Suppressor macrophage (primary cell): ENCODE results near the gene TMPRSS3.

Experiments
- DNase-seq, 4 experiments: peaks; one replicate each; pipeline ENCODE4 v3.0.0-alpha.2; 2020 to 2022
- total RNA-seq, 17 experiments: gene quantifications; one replicate each; lab custom pipeline; 2026; ENCODE audit warnings: mixed read lengths in 6 of 17, inconsistent platforms in 3 of 17; lab: John Stamatoyannopoulos, UW

Gene TMPRSS3
- total RNA-seq, result 0 to 1.9 (median 0) reads per million in 17 experiments

DNA sequence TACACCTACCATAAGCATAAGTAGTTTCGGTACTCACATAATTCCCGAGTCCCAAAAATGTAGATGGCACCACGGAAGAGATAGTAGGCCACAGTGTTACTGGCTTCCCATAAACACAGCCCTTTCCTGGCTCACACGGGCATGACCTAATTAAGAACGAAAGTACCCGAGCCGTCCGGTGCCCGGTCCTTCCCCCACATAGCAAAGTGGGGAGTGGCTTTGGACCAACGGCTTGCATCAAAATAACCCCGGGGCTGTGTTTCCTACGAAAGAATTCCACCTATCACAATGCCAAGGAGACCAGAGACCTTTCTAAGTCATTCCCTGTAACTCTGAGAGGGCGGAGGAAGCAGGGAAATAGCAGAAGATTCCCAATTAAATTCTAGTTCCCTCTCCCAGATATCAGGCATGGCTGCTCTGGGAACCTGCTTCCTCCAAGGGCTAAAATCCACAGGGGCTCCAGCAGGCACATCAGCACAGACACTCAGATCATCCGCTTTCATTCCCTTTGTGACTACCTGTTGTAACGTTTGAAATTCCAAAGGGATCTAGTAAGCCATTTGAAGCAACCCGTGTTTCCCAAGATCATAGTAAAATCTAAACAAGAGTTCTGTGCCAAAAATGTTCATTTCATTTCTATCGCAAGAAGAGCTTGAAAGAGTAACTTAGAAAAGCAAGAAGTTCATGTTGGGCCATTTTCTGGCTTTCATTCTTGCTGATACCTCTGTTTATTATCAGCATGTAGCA is at the start of gene TMPRSS3:
Gene TMPRSS3 (minus strand): TSS at position 148 of the 747 bp plus-strand sequence. CDS start 635 bp downstream, outside the sequence.
- DNase-seq, result no peak

- no peak for DNase-seq
These were observed 49.5 kb upstream of the TMPRSS3 start for GRCh38 chr21:42445311-42445710.

DNA sequence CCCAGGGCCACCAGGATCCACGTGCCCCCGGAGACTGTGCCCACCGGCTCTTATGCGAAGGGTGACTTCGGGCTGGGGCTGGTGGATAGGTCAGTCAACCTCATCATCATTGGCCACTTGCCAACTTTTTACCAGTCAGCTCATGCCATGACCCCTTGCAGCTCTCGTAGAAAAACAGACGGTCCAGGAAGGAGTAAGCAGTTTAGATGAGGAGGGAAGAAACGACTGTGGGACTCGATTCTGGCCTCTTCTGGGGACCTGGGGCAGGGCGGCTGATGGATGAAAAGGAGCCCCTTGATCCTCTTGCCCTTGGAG is 48.9 kb upstream of the TMPRSS3 start:
- DNase-seq, result no peak

DNA sequence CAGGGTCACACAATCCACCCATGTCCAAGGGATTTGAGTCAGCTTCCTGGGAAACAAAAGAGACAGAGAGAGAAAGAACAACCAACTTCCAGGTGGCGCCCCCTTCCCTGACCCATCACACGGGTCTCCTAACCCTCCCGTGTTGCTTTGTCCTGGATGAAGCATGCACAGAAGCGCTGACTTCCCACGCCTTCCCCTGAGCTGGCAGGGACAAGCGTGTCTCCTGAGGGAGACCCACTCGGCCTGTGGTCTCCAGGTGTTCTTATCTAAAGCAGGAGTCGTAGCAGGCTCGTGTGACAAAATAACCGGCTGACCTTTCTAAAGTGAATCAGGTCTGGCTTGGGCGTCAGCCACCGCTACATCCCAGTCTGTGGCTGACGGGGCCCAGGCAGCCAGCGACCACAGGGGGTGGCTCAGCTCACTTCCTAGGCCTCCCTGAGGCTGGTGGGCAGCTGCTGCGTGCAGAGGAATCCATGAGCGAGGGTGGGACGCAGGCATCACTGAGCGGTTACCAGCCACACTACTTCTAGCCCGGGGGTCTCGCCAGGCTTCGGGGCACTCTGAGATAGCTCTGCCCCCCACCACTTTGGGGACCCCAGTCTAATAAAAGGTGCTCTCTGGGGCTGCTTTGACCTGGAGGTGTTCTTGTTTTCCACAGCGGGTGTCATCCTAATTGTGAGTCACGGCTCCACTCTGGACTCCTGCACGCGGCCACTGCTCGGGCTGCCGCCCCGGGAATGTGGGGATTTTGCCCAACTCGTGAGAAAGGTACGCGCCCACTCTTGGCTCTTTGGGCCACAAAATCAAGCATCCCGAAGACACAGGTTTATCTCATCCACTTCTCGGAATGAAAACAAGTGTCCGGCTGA is 48.3 kb upstream of the TMPRSS3 start:
- no peak for DNase-seq

- DNase-seq, result no peak
These were observed 47.4 kb upstream of the TMPRSS3 start for GRCh38 chr21:42443181-42443785.

DNA sequence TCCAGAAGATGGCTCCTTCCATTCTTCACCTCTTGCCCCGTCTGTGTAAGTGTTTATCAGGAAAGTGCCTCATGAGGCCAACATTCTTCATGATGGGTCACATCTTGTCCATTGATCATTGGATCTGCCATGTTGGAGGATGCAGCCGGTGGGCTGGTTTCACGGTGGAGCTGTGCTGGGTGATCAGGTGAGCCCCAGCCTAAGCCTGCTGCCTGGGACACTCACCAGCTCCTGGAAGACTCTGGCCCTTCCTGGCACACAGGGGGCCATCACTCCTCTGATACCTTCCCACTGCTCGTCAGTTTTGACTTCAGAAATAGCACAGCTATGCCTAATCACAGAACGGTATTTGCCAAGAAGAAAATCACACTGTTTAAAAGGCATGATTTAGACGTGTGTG is 46.1 kb upstream of the TMPRSS3 start:
- no peak for DNase-seq

DNA sequence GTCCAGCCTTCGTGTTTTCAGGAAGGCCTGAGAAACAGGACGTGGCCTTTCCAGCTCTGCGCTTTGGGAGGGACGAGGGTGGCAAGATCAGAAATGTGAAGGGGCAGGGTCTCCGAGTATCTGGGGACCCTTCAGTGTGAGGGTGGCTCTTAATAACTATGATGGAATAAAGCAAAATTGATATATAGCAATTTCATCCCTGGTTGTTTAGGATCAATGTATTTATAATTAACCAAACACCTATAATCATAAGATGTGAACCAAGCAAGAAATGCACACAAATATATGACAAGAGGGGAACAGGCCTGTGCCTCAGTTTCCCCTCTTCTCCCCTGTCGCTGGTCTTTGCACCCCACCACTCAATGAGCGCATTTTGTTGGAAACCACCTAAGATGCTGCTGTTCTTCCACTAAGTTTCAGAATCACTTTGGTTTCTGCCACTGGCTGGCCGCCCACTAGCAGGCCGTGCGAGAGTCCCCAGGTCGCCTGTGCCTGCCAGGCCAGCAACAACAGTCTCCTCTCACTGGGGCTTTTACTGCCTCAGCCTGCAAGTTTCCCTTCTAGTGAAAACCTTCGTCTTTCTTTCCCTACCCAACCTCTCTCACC is 44.4 kb upstream of the TMPRSS3 start:
- no peak for DNase-seq

GRCh38 chr21:42439284-42440186 is 43.7 kb upstream of the TMPRSS3 start:
- DNase-seq, result no peak

DNA sequence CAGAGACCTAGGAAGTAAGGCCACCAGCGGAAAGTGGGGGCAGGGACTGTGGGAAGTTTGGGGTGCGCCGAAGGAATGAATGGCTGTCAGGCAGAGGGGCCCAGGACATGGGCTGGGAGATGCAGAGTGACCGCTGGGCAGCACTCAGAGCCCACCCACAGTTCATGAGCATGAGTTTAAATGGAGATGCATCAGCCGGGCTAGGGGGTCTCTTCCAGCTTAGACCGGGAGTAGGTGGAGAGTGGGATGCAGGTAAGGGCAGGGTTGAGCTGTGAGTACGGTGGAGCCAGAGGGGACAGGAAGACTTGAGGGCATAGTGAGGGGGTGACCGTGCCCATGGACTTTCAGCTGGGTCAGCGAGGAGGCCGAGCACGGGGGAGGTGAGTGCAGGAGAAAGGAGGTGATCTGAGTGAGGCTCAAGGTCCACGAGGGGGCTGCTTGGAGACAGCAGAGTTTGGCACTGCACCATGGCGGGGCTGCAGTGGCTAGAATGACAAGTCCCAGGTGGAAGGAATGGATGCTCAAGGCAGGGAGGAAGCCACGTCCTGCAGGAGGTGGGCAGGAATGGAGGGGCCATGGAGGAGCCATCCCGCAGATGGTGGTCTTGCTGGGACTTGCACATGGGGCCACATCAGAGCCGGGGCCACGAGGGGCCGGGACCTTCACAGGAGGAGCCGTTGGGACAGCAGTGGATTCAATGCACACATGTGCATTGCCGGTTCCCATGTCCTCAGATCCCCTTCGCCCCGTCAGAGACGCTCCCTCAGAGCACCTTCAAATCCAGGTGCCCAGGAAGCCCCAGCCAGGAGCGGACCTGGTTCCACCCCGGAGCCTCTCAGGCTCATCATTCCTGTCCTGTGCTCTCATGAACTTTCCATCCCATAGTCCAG is 42.7 kb upstream of the TMPRSS3 start:
- no peak for DNase-seq

- DNase-seq, result no peak
These were observed 41.9 kb upstream of the TMPRSS3 start for GRCh38 chr21:42437786-42438185.

DNA sequence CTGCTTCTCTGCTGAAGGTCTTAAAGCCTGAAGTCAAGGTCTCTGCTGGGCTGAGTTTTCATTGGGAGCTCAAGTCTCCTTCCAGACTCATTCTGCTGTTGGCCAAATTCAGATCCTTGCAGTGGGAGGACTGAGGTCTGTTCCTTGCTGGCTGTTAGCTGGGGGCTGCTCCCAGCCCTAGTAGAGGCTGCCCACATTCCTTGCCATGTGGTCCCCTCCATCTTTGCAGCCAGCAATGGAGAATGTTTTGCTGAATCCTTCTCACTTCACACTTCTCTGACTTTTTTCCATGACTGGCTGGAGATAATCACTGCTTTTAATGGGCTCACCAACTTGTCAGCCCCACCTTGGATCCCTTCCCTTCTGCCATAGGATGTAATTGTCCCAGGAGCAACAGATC is 41.1 kb upstream of the TMPRSS3 start:
- DNase-seq, result no peak

GRCh38 chr21:42435833-42436232 is 40.0 kb upstream of the TMPRSS3 start:
- no peak for DNase-seq

- no peak for DNase-seq
These were observed 39.5 kb upstream of the TMPRSS3 start for GRCh38 chr21:42435401-42435800.

DNA sequence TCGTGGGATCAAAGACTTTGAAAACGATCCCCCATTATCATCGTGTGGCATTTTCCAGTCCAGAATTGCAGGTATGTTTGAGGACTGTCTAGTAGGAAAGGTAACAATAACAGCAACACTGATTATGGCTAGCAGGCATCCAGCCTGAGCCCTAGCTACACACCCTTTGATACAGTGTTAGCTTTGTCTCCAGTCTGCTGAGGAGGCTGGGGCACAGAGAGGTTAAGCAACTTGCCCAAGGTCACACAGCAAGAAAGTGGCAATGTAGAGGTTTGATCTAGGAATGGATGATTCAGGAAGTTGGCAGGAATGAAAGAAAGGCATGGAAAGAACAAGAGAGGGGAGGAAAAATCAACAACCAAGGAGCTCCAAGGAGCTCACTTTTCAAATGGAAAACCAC is 39.0 kb upstream of the TMPRSS3 start:
- DNase-seq, result no peak

DNA sequence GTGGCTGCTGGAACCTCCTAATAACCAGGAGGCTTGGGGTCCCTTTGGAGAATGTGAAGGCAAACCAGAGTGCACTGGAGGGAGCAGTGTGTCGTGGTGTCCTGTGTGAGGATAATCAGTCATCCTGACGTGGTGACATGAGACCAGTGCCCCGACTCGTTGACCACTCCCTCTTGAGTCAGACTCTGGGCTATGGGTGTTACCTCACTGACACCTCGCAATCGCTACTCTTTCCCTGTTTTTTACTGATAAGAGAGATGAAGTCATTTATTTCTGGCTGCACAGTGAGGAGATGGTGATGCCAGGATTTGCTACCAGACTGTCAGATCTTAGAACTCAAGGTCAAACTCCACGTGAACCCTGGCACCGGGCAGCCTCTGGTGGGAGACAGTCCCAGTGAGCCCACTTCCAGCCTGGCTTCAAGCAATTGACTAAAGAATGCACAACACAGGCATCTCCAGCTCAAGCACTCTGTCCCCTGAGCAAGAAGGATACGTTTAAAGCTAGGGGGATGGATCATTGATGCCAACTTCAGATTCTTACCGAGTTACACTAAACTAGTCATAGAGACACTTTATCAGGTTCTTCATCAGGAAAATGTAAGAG is 38.2 kb upstream of the TMPRSS3 start:
- peak in 2 of 4 experiments; percentile 32 to 39 for DNase-seq

- no peak for DNase-seq
These were observed 36.8 kb upstream of the TMPRSS3 start for GRCh38 chr21:42432695-42433094.

- DNase-seq, result peak in 3 of 4 experiments; percentile 20 to 46 (median 42)
These were observed 35.3 kb upstream of the TMPRSS3 start for GRCh38 chr21:42431196-42431595.

- DNase-seq, result no peak
These were observed 34.7 kb upstream of the TMPRSS3 start for GRCh38 chr21:42430521-42430920.

DNA sequence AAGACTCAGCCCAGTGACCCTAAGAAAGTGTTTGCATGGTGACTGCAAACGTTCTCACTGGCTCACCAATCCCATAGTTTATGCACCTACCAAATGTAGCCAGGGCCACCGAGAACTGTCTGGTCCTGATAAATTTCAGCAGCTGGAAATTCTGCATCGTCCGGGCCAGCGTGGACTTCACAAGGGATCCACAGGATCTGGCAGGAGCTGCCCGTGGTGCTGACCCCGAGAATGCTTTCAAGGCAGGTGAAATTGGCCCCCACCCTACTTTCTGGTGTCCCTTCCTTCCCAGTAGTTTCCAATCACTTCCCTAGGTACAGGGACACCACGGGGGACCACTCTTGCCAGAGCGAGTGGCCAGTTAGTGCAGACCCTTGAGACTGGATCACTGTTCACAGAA is 34.0 kb upstream of the TMPRSS3 start:
- DNase-seq, result no peak

- DNase-seq, result no peak
These were observed 33.2 kb upstream of the TMPRSS3 start for GRCh38 chr21:42429021-42429420.
